Peyer's patch (tissue), 4 donors: Measurements from ENCODE around the gene SLC23A3.

Source experiments
- CTCF ChIP-seq, 6 experiments: fragments of 450-650 bp in 4 of 6; fragments of 200-600 bp in 2 of 6; sonication (generic) in 1 of 6; IDR thresholded peaks; one replicate each; pipeline ENCODE4 v1.5.1; 2017 to 2019; ENCODE audit warnings: antibody characterized with exemption in 6 of 6, mild to moderate bottlenecking in 3 of 6, moderate library complexity in 1 of 6
- POLR2A ChIP-seq, 2 donors: fragments of 450-650 bp; IDR thresholded peaks; one replicate each; pipeline ENCODE4 v1.5.1; 2017; ENCODE audit warnings: antibody characterized with exemption in 2 of 2, mild to moderate bottlenecking in 2 of 2, moderate library complexity in 2 of 2

GRCh38 chr2:219129589-219129988 is 40.2 kb downstream of the SLC23A3 start:
- no peak for TF ChIP-seq POLR2A (IDR thresholded peaks at IDR 0.05)
- TF ChIP-seq CTCF (IDR thresholded peaks at IDR 0.05): no peak
